T-helper 1 cell treated with Interleukin-12 subunit alpha and Interleukin-12 subunit beta and Interleukin-4 antibody, amounts not matched to agents 30 μg/mL and 1 μg/mL, for 36 hours (primary cell): ENCODE data around the gene MRGPRF.
A peak's percentile ranks its signal among the peaks of the same experiment; 100 is the strongest.

Experiments used
- H3K27ac Mint-ChIP-seq: one replicate; pipeline ENCODE4 v1.8.0; 2021; ENCODE audit warnings: mild to moderate bottlenecking, mixed read lengths
- H3K27me3 Mint-ChIP-seq: one replicate; pipeline ENCODE4 v1.8.0; 2021; ENCODE audit warnings: low read depth, mixed read lengths
- H3K36me3 Mint-ChIP-seq: one replicate; pipeline ENCODE4 v1.8.0; 2021; ENCODE audit warnings: low read depth, mixed read lengths
- H3K4me1 Mint-ChIP-seq: one replicate; pipeline ENCODE4 v1.8.0; 2021; ENCODE audit warnings: low read depth, mixed read lengths
- H3K4me3 Mint-ChIP-seq: one replicate; pipeline ENCODE4 v1.8.0; 2021; ENCODE audit warnings: mild to moderate bottlenecking, moderate library complexity, mixed read lengths
- H3K9me3 Mint-ChIP-seq: one replicate; pipeline ENCODE4 v1.8.0; 2021; ENCODE audit warnings: mixed read lengths

MRGPRF gene

DNA sequence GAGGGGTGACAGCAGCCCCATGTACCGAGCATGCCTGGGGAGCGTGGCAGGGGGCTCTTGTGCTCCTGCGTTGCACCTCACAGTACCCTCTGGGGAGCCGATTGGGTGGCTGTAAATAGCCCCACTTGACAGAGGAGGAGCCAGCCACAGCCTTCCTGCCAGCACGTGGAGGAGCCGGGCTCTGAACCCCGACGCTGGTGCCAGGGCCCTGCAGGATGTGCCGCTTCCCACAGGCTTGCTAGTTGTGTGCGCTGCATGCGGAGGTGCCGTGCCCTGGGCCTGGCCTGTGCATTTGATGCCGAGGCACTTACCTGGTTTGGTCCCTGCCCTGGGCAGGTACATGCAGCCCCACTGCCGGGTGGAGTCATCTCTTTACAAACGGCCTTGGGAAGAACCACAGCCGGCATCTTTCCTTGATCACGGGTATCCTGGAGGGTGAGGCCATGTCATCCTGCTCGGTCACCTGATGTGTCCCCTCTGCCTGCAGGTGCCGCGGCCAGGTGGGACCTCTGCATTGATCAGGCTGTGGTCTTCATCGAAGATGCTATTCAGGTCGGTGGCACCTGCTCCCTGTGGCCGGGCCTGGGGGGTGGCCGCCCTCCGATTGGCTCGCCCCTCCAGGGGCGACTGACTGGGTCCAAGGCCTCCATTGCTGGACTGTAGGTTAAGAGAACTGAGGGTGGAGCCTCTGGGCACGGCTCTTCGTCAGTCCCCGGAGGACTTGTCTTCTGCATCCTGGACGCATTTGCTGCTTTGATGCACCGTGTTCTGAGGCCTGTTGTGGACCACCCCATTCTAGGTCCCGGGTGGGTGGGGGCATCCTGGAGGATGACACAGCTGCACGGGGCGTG, 40.7 kb upstream of the MRGPRF start:
- no peaks in the 10 kb centered on the region for H3K27me3 Mint-ChIP-seq
- no peak overlapping the region for H3K4me3 Mint-ChIP-seq
- H3K27ac Mint-ChIP-seq = no peak overlapping the region
- peaks cover 9% of the 10 kb centered on the region for H3K4me1 Mint-ChIP-seq
- no peaks in the 10 kb centered on the region for H3K36me3 Mint-ChIP-seq
- no peaks in the 10 kb centered on the region for H3K9me3 Mint-ChIP-seq

DNA sequence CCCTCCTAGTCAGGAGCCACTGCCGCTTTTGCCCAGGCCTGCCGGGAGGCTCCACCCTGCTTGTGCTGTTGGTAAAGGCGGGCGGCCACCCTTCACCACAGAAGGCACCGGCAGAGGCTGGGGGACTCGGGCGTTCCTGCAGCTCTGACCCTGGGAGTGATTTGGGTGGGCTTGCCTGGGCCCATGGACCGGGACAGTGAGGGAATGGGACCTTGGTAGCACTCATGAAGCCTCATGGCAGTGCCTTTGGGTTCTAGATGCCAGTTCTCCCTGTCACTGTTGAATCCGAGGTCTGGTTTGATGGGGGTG, 40.1 kb upstream of the MRGPRF start:
- H3K27me3 Mint-ChIP-seq = no peaks in the 10 kb centered on the region
- H3K9me3 Mint-ChIP-seq = no peaks in the 10 kb centered on the region
- H3K4me3 Mint-ChIP-seq = no peak overlapping the region
- H3K4me1 Mint-ChIP-seq = peaks cover 11% of the 10 kb centered on the region
- H3K27ac Mint-ChIP-seq = no peak overlapping the region
- no peaks in the 10 kb centered on the region for H3K36me3 Mint-ChIP-seq

GRCh38 chr11:69052343-69053168, 39.5 kb upstream of the MRGPRF start:
- Mint-ChIP-seq H3K36me3 (no peaks in the 10 kb centered on the region), H3K27ac (no peak overlapping the region), H3K9me3 (no peaks in the 10 kb centered on the region), H3K27me3 (no peaks in the 10 kb centered on the region), H3K4me3 (no peak overlapping the region), H3K4me1 (peaks cover 16% of the 10 kb centered on the region)

GRCh38 chr11:69051381-69052342, 38.6 kb upstream of the MRGPRF start:
- Mint-ChIP-seq H3K4me1 (peaks cover 16% of the 10 kb centered on the region), H3K4me3 (no peak overlapping the region), H3K9me3 (no peaks in the 10 kb centered on the region), H3K27ac (no peak overlapping the region), H3K36me3 (no peaks in the 10 kb centered on the region), H3K27me3 (peaks cover 9% of the 10 kb centered on the region)

DNA sequence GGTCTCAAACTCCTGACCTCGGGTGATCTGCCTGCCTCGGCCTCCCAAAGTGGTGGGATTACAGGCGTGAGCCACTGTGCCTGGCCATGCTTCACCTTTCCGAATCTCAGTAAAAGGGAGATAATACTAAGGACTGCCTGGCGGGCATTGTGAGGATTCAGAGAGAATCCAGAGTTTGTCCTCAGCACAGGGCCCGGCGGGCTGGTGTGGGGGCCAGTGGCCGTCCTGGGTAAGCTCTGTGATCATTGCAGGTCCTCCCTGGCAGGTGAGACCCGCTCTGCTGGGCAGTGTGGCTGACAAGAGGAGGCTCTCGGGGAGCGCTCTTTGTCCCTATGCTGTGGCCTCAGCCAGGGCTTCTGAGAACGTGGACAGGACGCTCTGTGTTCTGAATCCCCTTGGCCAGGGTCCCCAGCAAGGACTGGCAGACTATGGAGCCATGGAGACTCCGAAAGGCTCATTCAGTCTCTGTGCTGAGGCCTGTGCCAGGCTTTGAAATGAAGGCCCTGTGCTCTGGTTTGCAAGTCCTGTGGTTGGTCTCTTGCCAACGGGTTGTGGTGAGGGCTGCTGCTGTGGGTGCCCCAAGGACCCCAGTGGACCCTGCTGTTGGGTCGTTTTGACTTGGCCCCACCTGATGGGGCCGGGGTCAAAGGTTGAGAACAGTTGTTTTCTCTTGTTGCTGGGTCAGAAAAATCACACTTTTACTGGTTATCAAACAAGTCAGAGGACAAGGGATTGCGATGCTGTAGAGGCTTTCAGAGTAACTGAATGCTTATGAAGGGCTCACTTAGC, 37.7 kb upstream of the MRGPRF start:
- H3K27me3 Mint-ChIP-seq = peaks cover 15% of the 10 kb centered on the region
- peaks cover 16% of the 10 kb centered on the region for H3K4me1 Mint-ChIP-seq

DNA sequence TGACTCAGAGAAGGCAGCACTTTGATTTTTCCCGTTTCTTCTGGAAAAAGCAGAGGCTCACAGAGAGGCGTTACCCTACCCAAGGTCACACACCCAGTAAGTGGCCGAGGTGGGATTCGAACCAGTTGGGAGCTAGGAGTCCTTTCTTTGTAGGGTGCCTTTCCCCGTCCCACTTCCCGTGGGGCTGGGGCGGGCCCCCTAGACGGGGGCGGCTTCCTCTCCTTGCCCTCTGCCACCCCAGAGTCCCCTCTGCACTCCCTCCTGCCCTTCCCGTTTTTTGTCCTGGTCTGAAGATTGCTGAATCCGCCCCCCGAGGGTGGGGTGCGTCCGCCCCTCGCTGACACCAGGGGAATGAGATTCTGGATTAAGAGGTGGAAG, 36.4 kb upstream of the MRGPRF start:
- no peaks in the 10 kb centered on the region for H3K9me3 Mint-ChIP-seq
- H3K27ac Mint-ChIP-seq = peak overlapping the region; percentile 67
- peak overlapping the region; percentile 76 for H3K4me3 Mint-ChIP-seq
- peaks cover 18% of the 10 kb centered on the region for H3K4me1 Mint-ChIP-seq
- H3K27me3 Mint-ChIP-seq = peaks cover 18% of the 10 kb centered on the region
- no peaks in the 10 kb centered on the region for H3K36me3 Mint-ChIP-seq

More for the DNA sequence above, 37.7 kb upstream of the MRGPRF start:
- Mint-ChIP-seq H3K4me3 (peak overlapping the region; percentile 76), H3K9me3 (no peaks in the 10 kb centered on the region), H3K36me3 (no peaks in the 10 kb centered on the region), H3K27ac (peak overlapping the region; percentile 49)

- peaks cover 18% of the 10 kb centered on the region for H3K4me1 Mint-ChIP-seq
- H3K27ac Mint-ChIP-seq = peak within 1 kb of the TSS; percentile 77
- H3K36me3 Mint-ChIP-seq = no peaks in the 10 kb centered on the region
- H3K27me3 Mint-ChIP-seq = peaks cover 23% of the 10 kb centered on the region
- H3K4me3 Mint-ChIP-seq = peak within 1 kb of the TSS; percentile 76
- no peaks in the 10 kb centered on the region for H3K9me3 Mint-ChIP-seq
Observed at GRCh38 chr11:69048694-69049489, 35.8 kb upstream of the MRGPRF start, which contains the start of gene TPCN2. TPCN2 (plus strand) TSS chr11:69048932; CDS start chr11:69048998, 66 bp downstream.

GRCh38 chr11:69048031-69048693, 35.1 kb upstream of the MRGPRF start:
- H3K4me3 Mint-ChIP-seq = peak overlapping the region; percentile 76
- no peaks in the 10 kb centered on the region for H3K36me3 Mint-ChIP-seq
- no peaks in the 10 kb centered on the region for H3K9me3 Mint-ChIP-seq
- H3K27ac Mint-ChIP-seq = peak overlapping the region; percentile 77
- peaks cover 23% of the 10 kb centered on the region for H3K27me3 Mint-ChIP-seq
- H3K4me1 Mint-ChIP-seq = peaks cover 18% of the 10 kb centered on the region

DNA sequence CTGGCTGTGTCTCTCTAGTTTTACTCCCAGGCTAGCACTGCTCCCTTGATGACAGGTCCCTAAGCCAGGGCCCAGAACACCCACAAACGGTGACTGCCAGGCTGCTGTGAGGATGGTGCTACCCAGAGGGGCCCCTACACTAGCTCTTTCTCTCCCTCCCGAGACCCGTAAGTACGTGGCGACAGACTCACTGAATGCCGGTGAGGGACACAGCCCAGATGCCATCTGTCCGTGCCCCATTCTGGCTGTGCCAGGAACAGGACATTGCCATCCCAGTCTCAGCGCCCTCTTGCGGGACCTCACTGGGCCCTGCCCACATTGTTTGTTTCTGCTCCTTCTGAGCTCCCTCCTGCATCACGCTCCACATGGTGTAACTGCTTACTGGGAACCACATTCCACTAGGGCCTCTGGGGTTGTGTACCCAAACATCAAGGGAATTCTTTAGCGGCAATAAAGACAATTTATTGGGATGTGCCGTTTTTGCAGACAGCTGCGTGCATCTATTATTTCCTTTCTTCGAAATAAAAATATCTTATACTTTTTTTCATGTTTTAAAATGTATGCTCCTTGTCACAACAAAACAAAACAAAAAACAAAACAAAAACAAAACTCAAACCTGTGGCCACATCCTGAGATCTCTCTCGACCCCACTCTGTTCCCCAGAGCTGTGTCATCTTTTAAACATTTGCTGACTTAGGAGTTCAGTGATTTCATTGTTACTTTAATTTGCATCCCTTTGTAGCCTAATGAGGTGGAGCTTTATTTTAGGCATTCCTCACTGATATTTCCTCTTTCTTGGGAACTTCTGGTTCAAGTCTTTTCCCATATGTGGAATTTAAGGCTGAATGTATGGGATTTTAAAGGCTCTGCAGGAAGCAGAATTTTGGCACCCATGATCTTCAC, 31.3 kb upstream of the MRGPRF start:
- no peaks in the 10 kb centered on the region for H3K9me3 Mint-ChIP-seq

GRCh38 chr11:69041516-69041915, 28.5 kb upstream of the MRGPRF start:
- Mint-ChIP-seq H3K36me3 (no peaks in the 10 kb centered on the region), H3K27ac (no peak overlapping the region), H3K9me3 (no peaks in the 10 kb centered on the region), H3K27me3 (peaks cover 13% of the 10 kb centered on the region), H3K4me1 (peaks cover 2% of the 10 kb centered on the region), H3K4me3 (no peak overlapping the region)

More for the DNA sequence above, 31.3 kb upstream of the MRGPRF start:
- H3K27ac Mint-ChIP-seq = no peak overlapping the region
- no peaks in the 10 kb centered on the region for H3K36me3 Mint-ChIP-seq
- no peak overlapping the region for H3K4me3 Mint-ChIP-seq
- peaks cover 10% of the 10 kb centered on the region for H3K4me1 Mint-ChIP-seq
- peaks cover 23% of the 10 kb centered on the region for H3K27me3 Mint-ChIP-seq

GRCh38 chr11:69040581-69041260, 27.7 kb upstream of the MRGPRF start:
- H3K9me3 Mint-ChIP-seq = no peaks in the 10 kb centered on the region
- H3K36me3 Mint-ChIP-seq = no peaks in the 10 kb centered on the region
- H3K27ac Mint-ChIP-seq = no peak overlapping the region
- peaks cover 7% of the 10 kb centered on the region for H3K27me3 Mint-ChIP-seq
- no peak overlapping the region for H3K4me3 Mint-ChIP-seq
- H3K4me1 Mint-ChIP-seq = peaks cover 2% of the 10 kb centered on the region
